Pericardium fibroblast (primary cell): ENCODE measurements around the gene OVOL2. TPM values are rescaled to one million over a fixed set of nuclear protein-coding genes. Genes with fewer than 3 reads are reported as not detected.

Experiments used
- total RNA-seq: library from RNA; depleted of rRNA; stranded (reverse); fragments of >200 nt; gene quantifications from 2 replicates; pipeline ENCODE4 v1.2.3, GENCODE V29; 2015

OVOL2 gene
- not detected in 2 replicates for total RNA-seq

GRCh38 chr20:18057101-18057993, at the start of gene OVOL2:
Gene OVOL2, minus strand, starts transcription at chr20:18057916. Its CDS starts 282 bp downstream, at chr20:18057634.

Other genes starting within 250 kb of the OVOL2 start
- gene SNX5, start 89.1 kb downstream of the OVOL2 start, total RNA-seq = 57.8 and 88.1 TPM in 2 replicates
- gene MGME1, start 88.9 kb downstream of the OVOL2 start, total RNA-seq = 1.5 and 6.0 TPM in 2 replicates
- 10.7 and 15.7 TPM in 2 replicates for gene KAT14, start 79.9 kb upstream of the OVOL2 start, total RNA-seq
- 8.9 and 14.5 TPM in 2 replicates for gene PET117, start 79.9 kb upstream of the OVOL2 start, total RNA-seq
- gene ZNF133, start 230.6 kb upstream of the OVOL2 start, total RNA-seq = 12.8 and 16.7 TPM in 2 replicates